Dedifferentiated amniotic fluid mesenchymal stem cell (primary cell): ENCODE data around the gene PRM1.

Experiments
- DNase-seq: peaks from one replicate; pipeline ENCODE4 v3.0.0-alpha.2; 2016; ENCODE audit errors: extremely low spot score

PRM1 gene

GRCh38 chr16:11273721-11274324 lies 7.3 kb downstream of the PRM1 start:
- no peak for DNase-seq

- no peak for DNase-seq
Measured at GRCh38 chr16:11272921-11273720, 8.0 kb downstream of the PRM1 start, which contains the start of gene PRM3. TSS of gene PRM3 (minus strand) at chr16:11273629. CDS start at chr16:11273595, 34 bp downstream.

GRCh38 chr16:11272484-11272883 lies 8.6 kb downstream of the PRM1 start:
- no peak for DNase-seq

- no peak for DNase-seq
Measured at GRCh38 chr16:11271610-11272009, 9.5 kb downstream of the PRM1 start.

- DNase-seq, result no peak
Measured at GRCh38 chr16:11270602-11271162, 10.4 kb downstream of the PRM1 start.

- no peak for DNase-seq
Measured at GRCh38 chr16:11268921-11269375, 12.2 kb downstream of the PRM1 start, which contains the start of gene TNP2. TSS of gene TNP2 (minus strand) at chr16:11269325. CDS start at chr16:11269262, 63 bp downstream.

GRCh38 chr16:11265124-11265523 lies 16.0 kb downstream of the PRM1 start:
- no peak for DNase-seq

GRCh38 chr16:11264155-11264832 lies 16.8 kb downstream of the PRM1 start:
- DNase-seq, result no peak

GRCh38 chr16:11263737-11264136 lies 17.4 kb downstream of the PRM1 start:
- DNase-seq, result no peak

- DNase-seq, result no peak
Measured at GRCh38 chr16:11262915-11263314, 18.2 kb downstream of the PRM1 start.

- DNase-seq, result no peak
Measured at GRCh38 chr16:11260596-11260966, 20.5 kb downstream of the PRM1 start.

GRCh38 chr16:11259655-11260595 lies 21.2 kb downstream of the PRM1 start:
- no peak for DNase-seq

- DNase-seq, result no peak
Measured at GRCh38 chr16:11258553-11259492, 22.3 kb downstream of the PRM1 start.

GRCh38 chr16:11257131-11257938 lies 23.8 kb downstream of the PRM1 start:
- DNase-seq, result peak; percentile 64

- DNase-seq, result peak; percentile 29
Measured at GRCh38 chr16:11256661-11257130, 24.4 kb downstream of the PRM1 start.

- DNase-seq, result peak; percentile 71
Measured at GRCh38 chr16:11255737-11256660, 25.1 kb downstream of the PRM1 start, which contains the start of gene SOCS1. TSS of gene SOCS1 (minus strand) at chr16:11256204. CDS start at chr16:11255478, 726 bp downstream.

- no peak for DNase-seq
Measured at GRCh38 chr16:11254913-11255736, 26.0 kb downstream of the PRM1 start.
